Endothelial cell of umbilical vein (primary cell): ENCODE results near the gene MUTYH.

Experiments used
- EZH2 ChIP-seq: IDR thresholded peaks from 2 replicates; pipeline ENCODE4 v1.6.1; 2012; ENCODE audit warnings: borderline replicate concordance, low read depth, mild to moderate bottlenecking, moderate library complexity, low read length, inconsistent platforms; ENCODE audit not compliant: severe bottlenecking
- FOS ChIP-seq: IDR thresholded peaks from 2 replicates; pipeline ENCODE4 v1.6.1; 2011; ENCODE audit warnings: mild to moderate bottlenecking, low read length, moderate library complexity, borderline replicate concordance; ENCODE audit not compliant: insufficient read depth
- GATA2 ChIP-seq: IDR thresholded peaks from 2 replicates; pipeline ENCODE4 v1.7.0; 2011; ENCODE audit warnings: low read depth, mild to moderate bottlenecking, moderate library complexity, mixed read lengths, low read length; ENCODE audit not compliant: insufficient read length, insufficient read depth
- JUN ChIP-seq: IDR thresholded peaks from 2 replicates; pipeline ENCODE4 v1.6.1; 2011; ENCODE audit warnings: borderline replicate concordance, low read depth; ENCODE audit not compliant: insufficient read length, insufficient read depth
- MYC ChIP-seq: IDR thresholded peaks from one replicate; pipeline ENCODE4 v1.6.1; 2011; ENCODE audit warnings: mild to moderate bottlenecking, low read depth, low read length
- POLR2A ChIP-seq: IDR thresholded peaks from 2 replicates; pipeline ENCODE4 v1.6.1; 2012; ENCODE audit warnings: low read depth, mild to moderate bottlenecking, control low read depth, low read length
- POLR2AphosphoS5 ChIP-seq: IDR thresholded peaks from 2 replicates; pipeline ENCODE4 v1.6.1; 2012; ENCODE audit warnings: low read depth, mild to moderate bottlenecking, control low read depth, low read length, moderate library complexity; ENCODE audit not compliant: insufficient read depth
- TF ChIP-seq, protein P1 (sequence below), 2 donors: IDR thresholded peaks; 1 replicate in 1 of 2; 2 replicates in 1 of 2; pipeline ENCODE4 v1.5.1; 2011; ENCODE audit warnings: low read length in 2 of 2, mild to moderate bottlenecking in 2 of 2, moderate library complexity in 2 of 2, control low read depth in 1 of 2, inconsistent platforms in 1 of 2, low read depth in 1 of 2; ENCODE audit not compliant: insufficient read depth in 1 of 2; ENCODE audit errors: extremely low read depth in 1 of 2

DNA sequence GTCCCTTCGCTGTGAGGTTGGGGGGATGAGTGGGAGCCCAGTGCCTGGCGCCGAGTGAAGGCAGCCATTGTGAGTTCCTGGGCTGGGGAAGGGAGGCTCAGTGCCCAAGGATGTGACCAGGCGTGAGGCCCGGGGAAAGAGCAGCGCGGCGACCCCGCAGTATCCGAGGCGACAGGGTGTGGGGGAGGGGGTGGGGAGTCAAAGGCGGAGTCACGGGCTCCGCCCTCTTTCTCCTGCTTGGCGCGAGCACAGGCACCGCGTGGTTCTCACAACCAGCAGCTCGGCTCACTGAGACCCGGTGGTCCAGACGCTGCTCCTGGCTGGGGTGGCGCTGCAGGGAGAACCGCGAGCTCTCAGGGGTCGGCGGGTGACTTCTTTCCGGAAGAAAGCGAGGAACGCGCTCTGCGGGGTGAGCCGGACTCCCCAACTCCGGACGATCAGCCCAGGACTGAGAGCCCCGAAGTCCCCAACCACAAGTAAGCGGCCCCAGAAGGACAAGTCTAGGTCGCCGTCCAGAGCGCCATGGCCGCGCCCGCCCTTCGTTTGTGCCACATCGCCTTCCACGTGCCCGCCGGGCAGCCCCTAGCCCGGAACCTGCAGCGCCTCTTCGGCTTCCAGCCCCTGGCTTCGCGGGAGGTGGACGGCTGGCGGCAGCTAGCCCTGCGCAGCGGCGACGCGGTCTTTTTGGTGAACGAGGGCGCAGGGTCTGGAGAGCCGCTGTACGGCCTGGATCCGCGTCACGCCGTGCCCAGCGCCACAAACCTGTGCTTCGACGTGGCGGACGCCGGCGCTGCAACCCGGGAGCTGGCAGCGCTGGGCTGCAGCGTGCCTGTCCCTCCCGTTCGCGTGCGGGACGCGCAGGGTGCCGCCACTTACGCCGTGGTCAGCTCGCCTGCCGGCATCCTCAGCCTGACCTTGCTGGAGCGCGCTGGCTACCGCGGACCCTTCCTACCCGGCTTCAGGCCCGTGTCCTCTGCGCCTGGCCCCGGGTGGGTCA is 13.3 kb downstream of the MUTYH start, which contains the start of gene HPDL:
- TF ChIP-seq POLR2A (peak; percentile 71), POLR2AphosphoS5 (peak; percentile 63), FOS (no peak), GATA2 (no peak), MYC (no peak), JUN (no peak), EZH2 (no peak)
- TF ChIP-seq, protein P1, sequence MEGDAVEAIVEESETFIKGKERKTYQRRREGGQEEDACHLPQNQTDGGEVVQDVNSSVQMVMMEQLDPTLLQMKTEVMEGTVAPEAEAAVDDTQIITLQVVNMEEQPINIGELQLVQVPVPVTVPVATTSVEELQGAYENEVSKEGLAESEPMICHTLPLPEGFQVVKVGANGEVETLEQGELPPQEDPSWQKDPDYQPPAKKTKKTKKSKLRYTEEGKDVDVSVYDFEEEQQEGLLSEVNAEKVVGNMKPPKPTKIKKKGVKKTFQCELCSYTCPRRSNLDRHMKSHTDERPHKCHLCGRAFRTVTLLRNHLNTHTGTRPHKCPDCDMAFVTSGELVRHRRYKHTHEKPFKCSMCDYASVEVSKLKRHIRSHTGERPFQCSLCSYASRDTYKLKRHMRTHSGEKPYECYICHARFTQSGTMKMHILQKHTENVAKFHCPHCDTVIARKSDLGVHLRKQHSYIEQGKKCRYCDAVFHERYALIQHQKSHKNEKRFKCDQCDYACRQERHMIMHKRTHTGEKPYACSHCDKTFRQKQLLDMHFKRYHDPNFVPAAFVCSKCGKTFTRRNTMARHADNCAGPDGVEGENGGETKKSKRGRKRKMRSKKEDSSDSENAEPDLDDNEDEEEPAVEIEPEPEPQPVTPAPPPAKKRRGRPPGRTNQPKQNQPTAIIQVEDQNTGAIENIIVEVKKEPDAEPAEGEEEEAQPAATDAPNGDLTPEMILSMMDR (IDR thresholded peaks at IDR 0.05; ENCODE audit: extremely low read depth in 1 of 2, insufficient read depth in 1 of 2, low read depth in 1 of 2, low read length in 2 of 2): no peak
